HG02885 (cell line): ENCODE measurements around the gene PDE4D.

Source experiments
- ATAC-seq: cut with Tn5 transposase; IDR thresholded peaks from one replicate; pipeline ENCODE4 v1.9.1; 2021; ENCODE audit warnings: mild to moderate bottlenecking; ENCODE audit not compliant: unreplicated experiment, poor library complexity

The PDE4D gene

DNA sequence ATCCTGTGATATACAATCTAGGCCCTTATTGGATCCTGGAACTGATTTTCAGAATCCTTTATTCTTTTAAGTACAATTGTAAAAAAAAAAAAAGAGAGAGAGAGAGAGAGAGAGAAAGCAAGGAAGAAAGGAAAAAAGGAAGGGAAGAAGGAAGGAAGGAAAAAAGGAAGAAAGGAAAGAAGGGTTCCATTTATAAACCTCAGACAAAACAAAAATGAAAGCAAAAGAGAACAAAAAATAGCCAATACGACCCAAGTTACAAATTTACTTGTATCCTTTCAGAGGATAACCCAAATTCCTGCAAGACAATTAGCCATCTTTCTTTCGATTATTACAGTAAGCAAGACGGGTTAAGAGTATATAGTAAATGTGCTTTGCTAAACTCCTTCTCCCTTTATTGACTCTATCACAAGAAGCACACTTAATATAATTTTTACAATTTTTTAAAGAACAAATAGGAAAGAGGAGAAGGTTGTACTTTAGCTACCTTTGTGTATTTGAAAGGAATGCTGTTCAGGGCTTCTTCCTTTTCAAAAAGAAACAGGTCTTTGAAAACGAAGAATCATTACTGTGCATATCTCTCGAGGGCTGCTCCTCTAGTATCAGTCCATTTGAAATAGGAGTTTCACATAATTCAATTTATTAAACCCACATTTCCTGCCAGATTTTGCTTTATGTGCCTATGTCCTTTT lies 767.4 kb downstream of the PDE4D start:
- no peak for ATAC-seq

DNA sequence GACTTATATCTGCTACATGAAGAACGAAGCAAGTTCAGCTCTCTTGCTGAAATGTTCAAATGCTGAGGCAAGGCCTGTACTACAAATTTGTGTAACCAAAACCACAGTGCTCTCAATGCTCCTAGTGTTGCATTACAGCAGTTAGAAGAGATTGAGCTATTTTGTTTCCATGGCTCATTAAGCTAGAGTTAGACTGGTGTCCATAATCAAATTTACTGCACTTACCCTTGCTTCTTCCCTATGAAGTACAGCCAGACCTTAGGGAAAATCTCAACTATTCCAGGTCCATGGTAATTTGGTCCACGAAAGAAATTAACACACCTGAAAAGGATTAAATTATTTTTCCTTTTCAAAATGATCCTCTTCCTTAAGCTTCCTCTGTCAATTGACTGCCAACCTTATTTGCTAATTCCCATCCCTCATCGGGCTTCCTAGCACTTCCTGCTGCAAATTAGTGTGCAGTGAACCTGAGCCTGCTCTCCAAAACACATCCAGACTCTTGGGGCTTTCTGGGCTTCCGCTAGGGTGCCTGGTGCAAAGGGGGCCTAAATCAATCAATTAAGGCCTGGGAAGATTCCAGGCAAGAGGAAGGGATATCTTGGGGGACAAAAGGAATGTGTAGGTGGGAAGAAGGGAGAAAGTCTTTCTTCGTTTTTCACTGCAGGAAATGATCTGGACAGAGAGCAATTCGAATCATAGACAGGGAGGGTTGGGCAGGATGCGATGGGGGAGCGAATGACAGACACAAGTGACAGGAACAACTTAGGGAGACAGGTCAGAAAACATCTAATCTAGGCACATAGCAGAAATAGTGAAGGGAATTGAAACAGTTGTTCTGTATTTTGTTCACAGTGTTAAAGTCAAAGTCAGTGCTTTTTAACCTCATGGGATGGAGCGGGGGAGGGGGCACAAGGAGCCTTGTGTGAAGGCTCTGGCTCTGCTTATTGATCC lies 768.2 kb downstream of the PDE4D start:
- peak; percentile 49 for ATAC-seq

DNA sequence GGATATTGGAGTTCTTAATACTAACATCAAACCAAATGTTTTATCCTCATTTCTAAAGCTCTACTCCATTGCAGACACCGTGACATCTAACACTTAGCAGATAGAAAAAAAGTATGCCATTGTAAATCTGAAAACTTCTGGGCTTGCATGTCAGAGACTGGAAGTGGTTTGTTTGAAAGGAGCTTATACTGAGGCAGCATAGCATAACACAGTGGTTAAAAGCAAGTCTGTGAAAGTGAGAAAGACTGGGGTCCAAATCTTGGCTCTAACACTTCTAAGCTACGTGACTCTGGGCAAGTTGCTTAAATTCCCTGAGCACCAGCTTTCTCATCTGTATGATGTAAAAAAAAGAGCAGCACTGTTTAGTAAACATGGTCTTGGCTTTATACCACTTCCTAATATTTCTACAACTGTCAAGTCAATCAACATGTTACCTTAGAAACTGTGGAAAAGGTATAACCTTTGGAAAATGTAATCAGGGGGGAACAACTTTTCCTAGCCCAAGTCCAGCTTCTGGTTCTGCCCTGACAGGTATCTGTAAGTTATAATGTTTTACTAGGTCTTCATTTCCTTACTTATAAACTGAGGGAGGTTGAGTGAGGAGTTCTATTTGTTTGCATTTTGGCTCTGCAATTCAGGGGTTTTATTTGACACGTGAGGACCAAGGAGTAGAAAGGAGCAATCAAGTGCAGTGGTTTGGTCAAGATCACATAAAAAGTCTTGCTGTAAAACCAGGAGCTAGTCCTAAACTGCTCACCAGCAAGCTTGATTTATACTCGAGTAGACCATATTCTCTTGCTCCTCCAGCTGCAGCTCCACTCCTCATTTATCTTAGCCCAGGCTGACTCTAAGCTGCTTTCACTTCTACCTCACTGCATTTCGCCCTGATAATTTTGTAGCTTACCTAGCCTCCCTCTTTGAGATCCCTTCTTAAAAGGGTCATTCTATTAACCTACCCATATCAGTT lies 769.6 kb downstream of the PDE4D start:
- peak; percentile 54 for ATAC-seq

DNA sequence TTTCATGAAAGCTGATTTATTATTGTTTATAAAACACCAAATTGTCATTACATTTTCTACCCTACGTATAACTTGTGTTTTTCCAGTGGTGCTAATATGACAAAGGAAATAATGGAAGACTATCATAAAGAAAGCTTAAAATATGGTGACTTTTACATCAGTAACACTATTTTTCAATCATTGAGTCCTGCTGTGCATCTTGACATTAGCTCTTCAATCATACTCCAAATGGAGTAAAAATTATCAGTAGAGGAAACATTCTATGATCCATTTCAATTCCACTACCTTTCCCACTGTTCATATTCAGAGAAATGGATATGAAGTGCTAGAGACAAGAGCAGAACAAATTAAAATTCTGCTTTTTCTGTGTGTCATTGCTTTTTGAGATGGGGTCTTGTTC lies 774.0 kb downstream of the PDE4D start:
- no peak for ATAC-seq

DNA sequence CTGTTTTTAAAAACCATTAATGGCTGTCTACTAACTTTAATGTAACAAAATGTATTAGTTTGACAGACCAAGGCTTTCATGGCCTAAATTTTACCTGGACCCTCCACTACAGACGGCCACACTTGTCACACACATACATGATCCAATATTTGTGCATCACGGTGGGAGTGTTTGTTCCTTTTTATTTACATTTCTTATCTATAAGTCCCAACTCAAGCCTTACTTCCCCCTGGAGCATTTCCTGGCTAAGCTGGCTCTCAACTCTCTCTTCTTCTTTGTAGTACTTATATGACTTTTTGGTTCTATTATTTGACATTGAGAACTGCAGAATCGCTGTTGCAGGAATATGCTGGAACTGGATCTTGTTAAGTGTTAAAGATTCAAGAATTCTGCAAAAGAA lies 776.2 kb downstream of the PDE4D start:
- ATAC-seq = no peak

DNA sequence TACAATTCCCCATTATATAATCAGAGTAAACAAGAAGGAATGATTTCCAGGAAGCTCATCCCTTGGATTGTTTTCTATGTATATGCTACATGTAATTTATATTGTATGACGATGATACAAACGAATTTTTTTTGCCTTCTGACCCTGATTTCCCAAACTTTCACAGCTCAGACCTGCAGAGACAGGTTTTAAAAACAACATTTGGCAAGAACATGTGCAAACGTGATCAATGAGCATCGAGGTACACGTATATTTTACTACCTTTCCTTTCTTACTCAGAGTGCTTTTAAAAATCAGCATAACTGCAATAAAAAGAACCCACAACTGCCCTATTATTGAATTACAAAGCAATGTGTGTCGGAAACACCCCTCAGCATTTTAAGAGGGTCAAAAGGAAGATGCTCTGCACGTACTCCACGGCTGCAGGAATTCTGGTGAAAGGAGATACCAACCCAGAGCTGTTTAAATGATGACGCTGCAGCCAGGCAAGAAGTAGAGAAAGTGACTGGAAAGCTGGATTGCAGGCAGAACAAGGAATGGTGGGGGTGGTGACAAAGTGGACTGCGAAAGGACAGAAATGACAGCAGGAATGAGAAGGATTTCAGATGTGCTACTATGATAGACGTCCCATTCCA lies 777.2 kb downstream of the PDE4D start:
- no peak for ATAC-seq

DNA sequence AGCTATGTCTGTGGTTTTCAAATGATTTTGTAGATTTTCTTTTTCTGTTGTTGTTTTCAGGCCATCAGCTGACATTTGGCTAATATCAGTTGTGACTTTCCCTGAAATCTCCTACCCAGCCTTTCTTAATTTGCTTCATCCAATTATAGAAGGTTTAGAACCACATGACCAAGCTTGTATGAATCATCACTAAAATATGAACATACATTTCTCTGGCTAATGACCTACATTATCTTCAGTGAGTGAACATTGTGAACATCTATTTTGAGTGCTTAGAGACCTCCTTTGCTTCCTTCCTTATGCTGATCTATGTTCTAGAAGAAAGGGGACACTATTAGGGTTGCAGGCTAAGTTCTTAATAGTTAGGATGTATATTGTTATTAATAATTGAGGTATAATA lies 778.2 kb downstream of the PDE4D start:
- no peak for ATAC-seq

DNA sequence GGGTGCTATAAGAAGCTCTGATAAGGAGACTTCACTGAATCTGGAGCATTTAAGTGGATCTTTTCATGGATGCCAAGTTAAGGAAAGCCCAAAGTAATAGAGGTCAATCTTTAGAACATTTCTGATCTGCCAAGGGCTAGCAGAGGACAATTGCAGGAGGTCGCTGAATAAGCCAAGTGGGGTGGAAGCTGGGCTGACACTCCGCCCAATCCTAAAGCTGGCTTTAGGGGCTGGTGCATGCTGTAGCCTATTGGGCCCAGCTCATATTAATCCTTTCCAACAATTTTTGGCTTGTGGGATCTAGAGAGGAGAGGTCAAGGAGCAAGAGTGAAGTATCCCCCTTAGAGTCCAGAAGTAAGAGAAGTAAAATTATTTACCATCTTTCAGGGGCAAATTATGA lies 784.1 kb downstream of the PDE4D start:
- ATAC-seq = no peak

DNA sequence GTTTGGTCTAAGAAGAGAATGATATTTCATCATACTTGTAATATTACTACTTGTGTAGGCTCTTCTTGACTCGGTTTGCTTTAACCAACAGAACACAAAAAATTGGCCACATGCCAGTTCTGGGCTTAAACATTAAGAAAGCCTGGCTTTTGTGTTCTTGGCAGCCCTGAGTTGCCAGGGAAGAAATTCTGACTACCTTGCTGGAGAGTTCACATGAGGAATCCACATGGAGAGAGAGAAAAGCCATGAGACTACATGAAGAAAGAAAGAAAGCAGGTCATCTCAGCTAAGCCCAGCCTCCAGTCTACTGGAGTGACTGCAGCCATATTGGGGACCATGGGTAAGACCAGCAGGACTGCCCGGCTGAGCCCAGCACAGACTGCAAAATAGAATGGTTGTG lies 785.8 kb downstream of the PDE4D start:
- ATAC-seq = no peak

DNA sequence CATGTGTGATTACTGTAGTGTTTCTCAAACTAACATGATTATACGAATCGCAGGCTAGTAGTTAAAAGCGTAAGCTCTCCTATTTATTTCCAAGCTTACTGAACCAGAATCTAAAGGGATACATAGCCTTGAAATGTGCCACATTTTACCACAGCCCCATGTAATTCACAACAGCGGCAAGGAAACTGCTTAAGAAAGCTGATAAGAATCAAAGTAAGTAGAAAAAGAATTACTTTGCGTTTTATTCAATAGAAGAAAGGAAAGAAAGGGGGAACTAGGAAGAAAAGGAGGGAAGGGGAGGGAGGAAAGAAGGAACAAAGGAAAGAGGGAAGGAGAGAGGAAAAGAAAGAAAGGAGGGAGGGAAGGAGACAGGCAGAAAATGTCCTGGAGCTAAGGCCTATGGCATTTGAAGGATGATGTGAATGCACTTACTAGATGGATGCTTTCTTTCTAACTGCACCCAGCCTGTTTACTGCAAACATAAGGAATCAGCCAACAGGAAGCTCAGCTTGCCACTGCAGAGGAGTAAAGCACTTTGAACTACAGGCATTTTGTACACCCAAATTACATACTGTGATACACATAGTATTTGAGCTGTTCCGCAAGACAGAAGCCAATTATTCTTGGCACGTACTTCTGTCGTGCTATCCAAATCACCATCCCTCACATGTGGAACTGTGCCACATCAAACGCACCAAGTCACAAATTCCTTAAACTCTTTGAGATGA lies 789.0 kb downstream of the PDE4D start:
- no peak for ATAC-seq

DNA sequence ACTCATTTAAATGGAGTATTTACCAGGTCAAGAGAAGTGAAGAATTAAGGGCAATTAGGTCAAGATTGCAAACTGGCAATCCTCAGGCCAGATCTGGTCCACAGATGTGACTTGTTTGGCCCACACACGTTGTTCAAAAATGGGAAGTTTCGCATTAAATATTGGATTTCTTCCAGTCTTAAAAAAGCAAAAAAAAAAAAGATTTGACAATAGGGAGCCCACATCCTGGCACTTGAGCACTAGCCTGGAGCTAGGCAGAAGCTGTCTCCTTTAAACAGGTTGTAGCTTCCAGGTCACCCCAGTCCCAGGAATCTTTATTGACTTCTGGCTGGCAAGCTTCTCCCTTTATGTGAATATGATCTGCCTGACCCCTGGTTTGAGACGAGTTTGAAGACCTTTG lies 790.2 kb downstream of the PDE4D start:
- ATAC-seq = no peak

DNA sequence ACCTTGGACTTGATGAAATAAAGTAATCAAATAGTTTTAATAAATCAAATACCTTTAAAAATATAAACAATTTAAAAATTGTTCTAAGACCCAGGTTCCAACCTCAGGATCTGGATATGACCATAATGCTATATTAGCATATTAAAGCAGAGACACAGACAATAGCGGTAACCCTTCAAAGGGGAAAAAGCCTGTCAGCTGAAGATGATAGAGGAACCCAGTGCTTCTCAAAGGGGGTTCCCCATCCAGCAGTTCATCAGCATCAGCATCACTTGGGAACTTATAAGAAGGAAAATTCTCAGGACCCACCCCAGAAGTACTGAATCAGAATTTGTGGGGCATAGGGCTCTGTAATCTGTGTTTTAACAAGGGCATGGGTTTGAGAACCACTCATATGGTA lies 791.1 kb downstream of the PDE4D start:
- no peak for ATAC-seq

DNA sequence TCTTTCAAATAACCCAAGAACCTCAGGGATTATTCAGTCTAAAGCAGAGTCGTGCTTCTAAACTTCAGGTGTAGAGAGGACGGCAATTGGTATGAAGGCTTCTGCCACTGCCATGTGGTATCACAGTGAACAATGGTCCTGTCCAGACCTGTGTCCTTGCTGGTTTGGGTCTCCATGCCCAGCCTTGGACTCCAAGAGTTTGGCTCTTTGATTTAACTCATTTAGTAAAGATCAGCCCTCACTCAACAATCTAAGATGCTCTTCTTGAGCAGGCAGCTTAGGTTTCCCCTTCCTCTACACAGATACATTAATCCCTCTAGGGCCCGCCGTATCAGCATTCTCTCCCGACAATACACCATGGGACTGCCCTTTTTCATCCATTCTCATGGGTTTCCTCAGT lies 792.7 kb downstream of the PDE4D start:
- no peak for ATAC-seq

DNA sequence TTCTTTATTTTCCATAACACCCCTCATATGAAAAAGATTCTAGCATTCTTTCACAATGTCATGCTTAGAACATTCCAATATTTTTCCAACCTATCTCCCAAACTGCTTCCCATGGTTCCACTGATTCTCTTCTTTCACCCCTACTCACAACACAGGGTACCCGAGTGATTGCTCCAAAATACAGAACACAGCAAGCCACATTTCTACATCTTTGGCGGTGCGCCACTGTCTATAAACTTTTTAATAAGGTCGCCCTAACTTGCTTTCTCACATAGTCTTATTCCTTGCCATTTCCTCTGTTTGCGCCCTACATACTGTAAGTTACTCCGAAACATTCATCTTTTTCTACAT lies 793.6 kb downstream of the PDE4D start:
- no peak for ATAC-seq

DNA sequence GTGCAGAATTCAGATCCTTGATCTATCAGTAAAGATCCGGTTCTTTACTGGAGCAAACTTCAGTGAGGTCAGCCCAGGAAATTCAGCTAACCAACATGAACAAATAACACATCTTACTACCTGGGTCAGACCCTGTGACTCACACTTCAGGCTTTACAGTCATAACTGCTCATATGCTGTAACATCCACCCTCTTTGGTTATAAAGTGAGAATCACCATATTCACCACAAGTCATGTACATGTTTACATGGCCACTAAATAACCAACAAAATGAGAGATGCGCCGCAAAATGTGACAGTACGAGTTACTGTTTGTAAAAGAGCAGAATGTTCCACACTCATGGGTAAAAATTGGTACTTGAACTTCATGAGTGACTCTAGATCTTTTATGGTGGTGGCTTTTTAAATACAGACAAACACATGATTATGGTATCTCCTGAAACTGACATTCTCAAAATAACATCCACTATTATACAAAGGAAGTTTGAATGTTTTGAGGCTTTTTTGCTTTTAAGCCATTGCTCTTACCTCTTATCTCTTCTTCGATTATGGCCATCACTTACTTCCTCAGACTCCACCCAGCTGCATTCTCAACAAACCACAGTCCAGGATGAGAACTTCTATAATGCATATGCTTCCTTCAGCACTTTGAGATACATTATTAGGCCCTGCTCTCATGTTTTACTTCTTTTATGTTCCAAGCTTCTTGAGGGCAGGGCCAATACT lies 794.1 kb downstream of the PDE4D start:
- peak; percentile 91 for ATAC-seq

DNA sequence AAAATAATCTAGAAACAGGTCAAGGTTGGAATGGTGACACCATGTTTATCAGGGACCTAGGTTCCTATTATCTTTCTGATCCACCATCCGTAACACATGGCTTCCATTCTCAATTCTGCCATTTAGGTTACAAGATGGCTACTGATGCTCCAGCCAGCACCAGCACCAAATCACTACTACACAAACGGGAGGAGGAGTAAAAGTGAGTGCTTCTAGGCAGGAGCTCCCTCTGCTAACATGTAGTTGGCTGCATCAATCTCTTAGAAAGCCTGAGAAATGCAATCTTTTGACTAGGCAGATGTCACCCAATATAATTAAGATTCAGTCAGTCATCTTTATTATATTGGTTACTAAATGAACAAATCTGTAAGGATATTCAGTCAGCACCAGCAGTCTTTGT lies 794.8 kb downstream of the PDE4D start:
- ATAC-seq = no peak

DNA sequence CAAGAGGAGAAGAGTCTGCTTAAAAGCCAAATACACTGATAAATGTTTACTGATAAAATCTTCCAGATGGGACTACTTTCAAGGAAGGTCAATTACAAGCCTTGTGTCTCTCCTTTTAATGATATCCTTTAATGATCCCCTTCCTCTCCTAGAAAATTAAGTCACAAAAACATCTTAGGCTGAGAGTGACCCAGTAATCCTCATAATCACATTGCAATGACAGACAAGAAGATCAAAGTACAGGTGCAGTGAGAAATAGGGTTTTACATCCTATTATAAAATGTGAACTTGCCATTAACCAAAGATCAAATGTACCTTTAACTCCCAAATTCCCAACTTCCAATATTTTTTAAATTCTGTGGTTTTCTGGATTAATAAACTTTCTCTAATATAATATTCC lies 795.8 kb downstream of the PDE4D start:
- no peak for ATAC-seq

DNA sequence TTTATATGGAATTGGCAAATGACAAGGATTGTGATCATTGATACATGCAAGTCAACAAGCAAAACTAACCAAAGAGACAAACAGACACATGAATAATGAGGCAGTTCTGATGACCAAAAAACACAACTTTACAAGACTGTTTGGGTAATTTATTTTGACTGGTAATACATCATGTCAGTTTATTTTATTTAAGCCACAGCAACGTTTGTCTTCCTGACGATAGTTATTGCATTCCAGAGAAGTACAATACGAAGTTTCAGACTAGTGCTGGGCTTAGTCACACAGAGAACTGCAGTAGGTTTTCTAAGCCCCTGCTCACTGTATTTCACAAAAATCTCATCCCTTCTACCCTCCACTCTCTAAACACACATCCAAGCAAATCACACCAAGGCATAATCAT lies 796.4 kb downstream of the PDE4D start:
- no peak for ATAC-seq

DNA sequence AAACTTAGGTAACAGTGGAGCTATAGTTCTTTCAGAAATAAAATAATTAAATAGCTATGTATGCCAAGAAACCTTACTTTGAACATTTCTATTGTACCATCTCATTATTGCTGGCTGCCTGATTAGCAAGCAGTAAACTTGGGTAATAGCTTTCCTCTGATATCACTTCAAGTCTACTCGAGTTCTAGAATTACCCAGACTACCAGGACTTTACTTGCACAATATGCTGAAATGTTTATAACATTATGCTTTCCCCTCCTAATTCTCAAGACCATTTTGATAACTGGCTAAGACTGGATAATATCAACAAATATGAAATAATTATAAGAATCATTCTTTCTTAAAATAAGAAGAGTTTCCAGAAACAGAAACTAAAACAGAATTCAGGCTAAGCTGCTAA lies 798.0 kb downstream of the PDE4D start:
- no peak for ATAC-seq
